Epidermal melanocyte (primary cell): ENCODE results near the gene MYO1E.
"Not testable (repeated sequence)": the region's sequence is repeated elsewhere in the genome, so short reads cannot be mapped to it uniquely, and the experiment has no call there.

ENCODE experiments used
- DNase-seq: peaks from one replicate; pipeline ENCODE4 v3.0.0; 2011; ENCODE audit warnings: low spot score; ENCODE audit not compliant: insufficient read length

Gene MYO1E

DNA sequence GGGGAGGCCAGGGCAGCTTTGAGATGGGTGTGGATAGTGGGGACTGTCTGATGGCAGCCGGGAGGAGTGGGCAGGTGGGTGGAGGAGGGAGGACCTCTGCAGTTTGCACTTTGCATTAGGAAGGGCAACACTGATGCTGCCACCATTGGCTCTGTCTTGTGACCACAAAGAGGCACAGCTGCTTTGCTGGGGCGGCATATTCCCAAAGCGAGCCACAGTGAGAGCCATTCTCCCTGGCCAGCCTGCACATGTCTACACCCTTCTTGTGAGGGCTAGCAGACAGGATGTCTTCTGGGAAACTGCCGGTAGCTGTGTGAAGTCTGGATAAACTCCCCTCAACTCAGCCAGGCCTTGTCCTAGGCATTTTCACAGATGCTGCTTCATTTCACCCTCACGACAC lies 229.4 kb downstream of the MYO1E start:
- DNase-seq, result no peak

DNA sequence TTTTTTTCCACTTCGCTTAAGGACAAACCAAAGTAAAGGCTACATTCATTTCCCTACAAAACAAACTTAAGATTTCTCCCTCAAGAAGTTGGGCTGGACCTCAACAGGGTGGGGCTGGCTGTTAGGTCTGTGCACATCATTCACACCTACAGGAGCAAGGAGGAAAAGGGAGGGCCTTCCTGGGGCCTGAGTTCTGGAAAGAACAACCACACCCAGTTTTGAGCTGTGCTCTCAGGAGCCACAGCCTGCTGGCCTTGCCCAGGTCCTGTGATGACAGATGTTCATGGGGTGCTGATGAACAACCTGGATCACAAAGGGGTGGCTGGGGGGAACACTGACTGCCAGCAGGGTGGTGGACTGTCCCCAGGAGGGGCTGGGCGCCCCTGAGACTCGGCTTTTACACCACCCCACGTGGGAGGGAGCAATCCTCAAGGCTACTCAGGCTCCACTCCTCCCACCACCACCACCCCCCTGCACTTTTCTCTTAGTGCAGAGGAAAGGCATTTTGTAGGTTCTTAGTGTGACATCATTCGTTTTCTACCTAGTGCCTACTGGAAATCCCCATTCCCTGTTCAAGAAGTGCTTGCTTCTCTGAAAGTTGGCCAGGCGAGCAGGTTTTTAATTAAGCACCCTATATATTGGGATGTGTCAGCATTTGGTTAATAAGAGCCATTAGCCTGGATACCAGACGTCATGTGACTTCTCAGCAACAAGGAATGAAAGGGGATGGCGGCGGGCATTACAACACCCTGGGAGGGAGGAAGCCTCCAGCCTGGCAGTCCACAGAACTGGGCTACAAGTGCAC lies 232.0 kb downstream of the MYO1E start:
- no peak for DNase-seq

DNA sequence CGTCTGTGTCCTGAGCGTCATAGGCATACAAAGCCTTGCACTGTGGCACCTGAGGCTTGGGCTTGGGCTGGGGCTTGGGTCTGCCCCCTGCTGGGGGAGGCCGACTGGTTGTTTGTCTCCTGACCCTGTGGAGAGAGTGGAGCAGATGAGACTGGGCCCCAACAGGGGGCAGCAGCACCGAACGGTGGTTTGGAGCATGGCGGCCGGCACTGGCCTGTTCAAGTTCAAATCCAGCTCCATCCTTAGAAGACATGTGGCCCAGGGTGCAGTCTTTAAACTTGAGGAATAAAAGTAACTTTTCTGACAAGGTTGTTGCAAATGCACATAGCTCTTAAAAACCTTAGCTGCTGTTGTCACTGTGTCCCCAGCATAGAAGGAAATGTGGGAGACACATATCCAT lies 234.4 kb downstream of the MYO1E start:
- no peak for DNase-seq

DNA sequence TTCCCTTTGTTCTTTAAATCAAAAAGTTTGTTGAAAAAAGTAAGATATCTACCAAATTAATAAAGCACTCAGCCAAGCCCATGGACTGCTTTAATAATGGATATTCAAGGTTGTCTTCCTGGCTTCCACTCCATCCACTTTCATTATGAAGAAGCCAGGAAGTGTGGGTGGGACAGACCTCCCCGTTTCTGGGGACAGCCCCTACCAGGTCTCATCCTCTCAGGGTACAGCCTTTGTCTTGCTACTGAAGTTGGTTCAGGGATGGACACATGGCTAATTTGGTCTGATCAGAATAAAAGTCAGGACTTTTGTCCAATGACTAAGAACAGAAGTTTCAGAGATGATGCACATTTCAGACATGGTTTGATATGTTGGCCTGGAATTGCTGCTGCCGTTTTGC lies 235.1 kb downstream of the MYO1E start:
- DNase-seq, result no peak

DNA sequence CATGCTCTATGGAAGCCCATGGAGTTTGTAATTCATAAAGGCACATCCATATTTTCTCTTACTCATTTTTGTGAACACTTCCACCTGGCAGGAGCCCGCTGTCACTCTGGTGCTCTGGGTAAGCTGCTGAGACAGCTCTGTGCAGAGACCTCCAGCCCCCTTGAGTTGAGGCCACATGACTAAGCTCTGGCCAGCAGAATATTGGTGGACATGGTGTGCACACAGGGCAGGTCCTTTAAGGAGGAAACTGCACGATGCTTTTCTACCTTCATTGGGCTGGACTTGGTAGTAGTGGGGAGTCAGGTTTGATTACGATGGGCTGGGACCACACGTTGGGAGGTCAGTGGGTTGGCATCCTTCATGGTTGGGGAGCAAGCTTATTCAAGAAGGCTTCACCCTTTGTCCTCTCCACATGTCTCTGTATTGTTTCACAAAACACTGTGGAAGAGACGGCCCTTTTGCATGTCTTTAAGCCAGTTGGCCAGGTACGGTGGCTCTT lies 238.7 kb downstream of the MYO1E start:
- DNase-seq, result no peak

DNA sequence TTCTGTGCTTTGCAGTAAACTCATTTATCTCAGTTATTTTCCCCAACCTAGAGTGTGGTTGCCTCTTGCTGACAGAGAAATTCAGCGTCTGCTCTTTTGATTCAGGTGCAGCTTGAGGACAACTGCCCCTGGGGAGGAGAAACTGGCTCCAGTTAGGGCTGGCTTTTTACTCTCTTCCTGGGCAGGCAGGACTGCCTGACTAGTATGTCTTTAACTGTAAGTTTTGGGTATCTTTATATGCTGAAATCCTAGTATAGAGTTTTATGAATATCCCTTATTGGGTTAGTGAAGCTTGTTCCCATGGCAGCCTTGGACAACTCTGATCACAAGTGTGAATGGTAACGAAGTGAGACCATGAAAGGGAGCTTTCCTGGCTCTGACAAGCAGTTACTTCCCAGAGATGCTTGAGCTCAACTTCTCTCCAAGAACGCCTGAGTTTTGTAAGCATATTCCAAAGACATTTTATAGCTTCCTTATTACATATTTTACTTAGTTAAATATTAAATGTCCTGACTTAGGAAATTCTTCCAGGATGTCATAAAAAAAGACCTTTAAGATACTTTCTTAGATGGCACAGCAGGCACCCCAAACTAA lies 240.6 kb downstream of the MYO1E start:
- DNase-seq, result no peak

DNA sequence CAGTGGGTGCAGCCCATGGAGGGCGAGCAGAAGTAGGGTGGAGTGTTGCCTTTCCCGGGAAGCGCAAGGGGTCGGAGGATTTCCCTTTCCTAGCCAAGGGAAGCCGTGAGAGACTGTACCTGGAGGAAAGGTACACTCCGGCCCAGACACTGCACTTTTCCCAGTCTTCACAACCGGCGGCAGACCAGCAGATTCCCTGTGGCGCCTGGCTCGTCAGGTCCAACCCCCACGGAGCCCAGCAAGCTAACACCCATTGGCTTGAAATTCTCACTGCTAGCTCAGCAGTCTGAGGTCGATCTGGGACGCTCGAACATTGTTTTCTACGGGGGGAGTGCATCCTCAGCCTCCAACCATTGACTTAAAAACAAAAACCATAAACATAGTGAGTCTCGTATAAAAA lies 241.2 kb downstream of the MYO1E start:
- DNase-seq, result no peak

DNA sequence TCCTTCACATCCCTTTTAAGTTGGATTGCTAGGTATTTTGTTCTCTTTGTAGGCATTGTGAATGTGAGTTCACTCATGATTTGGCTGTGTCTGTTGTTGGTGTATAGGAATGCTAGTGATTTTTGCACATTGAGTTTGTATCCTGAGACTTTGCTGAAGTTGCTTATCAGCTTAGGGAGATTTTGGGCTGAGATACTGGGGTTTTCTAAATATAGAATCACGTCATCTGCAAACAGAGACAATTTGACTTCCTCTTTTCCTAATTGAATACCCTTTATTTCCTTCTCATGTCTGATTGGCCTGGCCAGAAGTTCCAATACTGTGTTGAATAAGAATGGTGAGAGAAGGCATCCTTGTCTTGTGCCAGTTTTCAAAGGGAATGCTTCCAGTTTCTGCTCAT lies 245.4 kb downstream of the MYO1E start:
- not testable (repeated sequence) for DNase-seq

DNA sequence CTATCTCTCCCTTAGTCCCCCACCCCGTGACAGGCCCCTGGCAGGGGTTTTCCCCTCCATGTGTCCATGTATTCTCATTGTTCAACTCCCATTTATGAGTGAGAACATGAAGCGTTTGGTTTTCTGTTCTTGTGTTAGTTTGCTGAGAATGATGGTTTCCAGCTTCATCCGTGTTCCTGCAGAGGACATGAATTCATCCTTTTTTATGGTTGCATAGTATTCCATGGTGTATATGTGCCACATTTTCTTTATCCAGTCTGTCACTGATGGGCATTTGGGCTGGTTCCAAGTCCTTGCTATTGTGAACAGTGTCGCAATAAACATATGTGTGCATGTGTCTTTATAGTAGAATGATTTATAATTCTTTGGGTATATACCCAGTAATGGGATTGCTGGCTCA lies 247.0 kb downstream of the MYO1E start:
- not testable (repeated sequence) for DNase-seq

DNA sequence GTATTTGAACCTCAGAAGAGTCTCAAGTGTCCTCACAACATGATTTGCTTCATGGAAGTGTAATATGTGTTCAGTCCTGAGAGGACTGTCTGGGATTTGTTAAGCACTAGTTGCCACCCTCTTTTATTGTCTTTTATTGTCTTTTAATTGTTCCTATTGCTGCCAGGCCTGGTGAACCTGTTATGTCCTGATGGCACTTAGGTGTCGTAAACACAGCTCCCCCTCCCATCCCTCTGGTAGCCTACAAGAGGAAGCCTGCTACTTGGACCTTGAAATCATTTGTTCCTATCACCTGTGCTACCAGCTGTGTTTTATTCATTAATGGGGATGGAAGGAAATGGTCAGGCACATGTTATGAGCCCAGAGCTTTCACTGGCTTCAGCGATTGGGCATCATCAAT lies 248.4 kb downstream of the MYO1E start:
- DNase-seq, result no peak

DNA sequence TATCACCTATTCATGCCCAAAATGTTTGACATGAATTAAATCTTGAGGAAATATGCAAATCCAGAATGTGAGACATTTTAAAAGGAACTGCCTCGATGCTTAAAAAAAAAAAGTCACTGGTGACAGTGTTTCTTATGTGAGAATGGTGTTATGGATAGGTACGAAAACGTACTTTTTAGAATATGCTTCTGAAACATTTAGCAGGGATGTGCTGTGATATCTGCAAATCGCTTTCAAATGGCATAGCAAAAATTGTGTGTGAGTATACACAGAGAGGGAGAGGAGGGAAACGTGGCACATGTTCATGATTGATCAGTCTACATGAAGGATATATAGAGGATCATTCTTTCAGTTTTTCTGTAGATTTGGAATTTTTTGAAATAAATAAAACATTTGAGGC lies 251.7 kb downstream of the MYO1E start:
- DNase-seq, result no peak

DNA sequence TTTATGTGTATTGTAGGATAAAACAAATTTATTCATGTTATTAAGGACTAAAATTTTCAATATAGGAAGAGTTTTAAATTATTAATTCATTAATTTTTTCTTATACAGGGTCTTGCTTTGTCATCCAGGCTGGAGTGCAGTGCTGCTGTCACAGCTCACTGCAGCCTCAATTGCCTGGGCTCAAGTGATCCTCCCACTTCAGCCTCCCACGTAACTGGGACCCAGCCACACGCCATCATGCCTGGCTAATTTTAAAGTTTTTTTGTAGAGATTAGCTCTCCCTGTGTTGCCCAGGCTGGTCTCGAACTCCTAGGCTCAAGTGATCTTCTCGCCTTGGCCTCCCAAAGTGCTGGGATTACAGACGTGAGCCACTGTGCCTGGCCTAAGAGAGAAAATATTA lies 253.0 kb downstream of the MYO1E start:
- no peak for DNase-seq

DNA sequence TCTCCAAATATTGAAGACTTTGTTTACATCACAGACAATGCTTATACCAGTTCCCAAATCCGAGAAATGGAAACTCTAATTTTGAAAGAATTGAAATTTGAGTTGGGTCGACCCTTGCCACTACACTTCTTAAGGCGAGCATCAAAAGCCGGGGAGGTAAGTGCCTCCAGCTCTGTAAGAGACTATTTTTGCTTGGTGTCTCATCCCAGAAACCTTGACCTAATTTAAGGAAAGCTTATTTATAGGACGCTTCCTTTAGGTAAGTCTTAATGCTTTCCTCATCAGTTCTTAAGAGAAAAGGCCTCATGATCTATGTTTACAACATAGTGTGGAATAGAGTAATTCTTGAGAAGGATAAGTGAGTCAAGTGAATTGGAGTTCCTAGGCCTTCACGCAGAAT lies 255.9 kb downstream of the MYO1E start:
- no peak for DNase-seq

DNA sequence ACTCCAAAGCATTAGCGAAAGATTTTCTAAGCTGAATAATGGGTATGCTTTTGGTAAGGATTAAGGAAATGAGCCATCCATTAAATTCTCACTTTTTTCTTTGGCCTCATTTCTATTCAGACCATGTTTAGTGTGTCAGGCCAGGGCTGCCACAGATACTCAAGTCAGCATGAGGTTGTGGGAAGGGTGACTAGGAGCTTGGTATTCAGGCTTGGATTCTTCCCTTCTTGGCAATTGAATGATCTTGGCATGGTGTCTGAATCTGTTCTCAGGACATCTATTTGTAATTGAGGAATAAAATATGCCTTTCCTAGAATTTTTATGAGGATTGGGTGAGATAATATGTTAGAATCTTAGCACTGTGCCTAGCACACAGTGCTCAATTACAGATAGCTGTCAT lies 256.5 kb downstream of the MYO1E start:
- DNase-seq, result no peak

DNA sequence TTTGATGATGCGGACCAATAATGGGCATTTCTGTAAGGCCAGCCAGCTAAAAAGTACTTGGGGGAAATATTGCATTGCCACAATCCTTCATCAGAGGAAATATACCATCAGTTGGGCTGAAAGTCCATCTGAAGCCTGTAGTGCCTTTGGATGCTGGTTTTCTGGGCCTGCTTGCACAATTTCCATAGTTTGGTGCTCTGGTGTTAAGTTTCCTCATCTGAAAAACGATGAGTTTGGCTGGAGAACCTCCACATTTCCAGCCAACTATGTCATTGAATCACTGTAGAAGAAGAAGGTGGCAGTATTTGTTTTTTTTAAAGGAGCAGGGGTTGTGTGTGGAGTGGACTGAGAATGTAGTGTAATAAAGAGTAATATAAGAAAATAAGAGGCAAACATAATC lies 257.6 kb downstream of the MYO1E start:
- no peak for DNase-seq

DNA sequence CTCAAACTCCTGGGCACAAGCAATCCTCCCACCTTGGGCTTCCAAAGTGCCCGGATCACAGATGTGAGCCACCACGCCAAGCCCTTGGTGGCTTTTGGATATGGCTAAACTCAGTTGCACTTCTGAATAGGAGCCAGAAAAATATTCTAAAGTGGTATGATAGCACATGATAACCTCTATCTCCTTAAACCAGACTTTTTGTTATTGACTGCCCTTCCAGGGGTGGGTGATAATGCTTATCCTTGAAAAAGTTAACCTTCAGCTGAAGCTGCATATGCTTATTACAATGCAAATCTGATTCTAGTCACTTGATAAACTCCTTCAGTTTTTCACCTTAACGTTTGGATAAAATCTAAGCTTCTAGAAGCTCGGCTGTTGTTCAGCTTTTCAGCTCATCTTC lies 261.4 kb downstream of the MYO1E start:
- no peak for DNase-seq

DNA sequence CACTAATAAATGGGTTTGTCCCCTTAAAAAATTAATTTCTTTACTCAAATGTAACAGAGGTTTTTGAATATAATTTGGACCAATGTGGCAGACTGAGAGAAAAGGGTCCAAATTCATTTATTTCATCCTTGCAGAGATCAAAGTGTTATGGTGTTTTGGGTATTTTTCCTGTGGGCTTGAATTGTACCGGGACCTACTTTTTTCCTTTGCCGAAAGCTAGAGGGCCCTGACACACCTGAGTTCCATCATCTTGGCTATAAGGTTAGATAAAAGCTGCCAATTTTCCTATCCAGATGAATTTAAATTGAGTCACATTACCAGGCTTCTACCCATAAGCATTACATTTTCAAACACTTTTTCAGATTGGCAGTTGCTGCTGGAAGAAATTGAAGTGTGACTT lies 266.8 kb downstream of the MYO1E start:
- no peak for DNase-seq

DNA sequence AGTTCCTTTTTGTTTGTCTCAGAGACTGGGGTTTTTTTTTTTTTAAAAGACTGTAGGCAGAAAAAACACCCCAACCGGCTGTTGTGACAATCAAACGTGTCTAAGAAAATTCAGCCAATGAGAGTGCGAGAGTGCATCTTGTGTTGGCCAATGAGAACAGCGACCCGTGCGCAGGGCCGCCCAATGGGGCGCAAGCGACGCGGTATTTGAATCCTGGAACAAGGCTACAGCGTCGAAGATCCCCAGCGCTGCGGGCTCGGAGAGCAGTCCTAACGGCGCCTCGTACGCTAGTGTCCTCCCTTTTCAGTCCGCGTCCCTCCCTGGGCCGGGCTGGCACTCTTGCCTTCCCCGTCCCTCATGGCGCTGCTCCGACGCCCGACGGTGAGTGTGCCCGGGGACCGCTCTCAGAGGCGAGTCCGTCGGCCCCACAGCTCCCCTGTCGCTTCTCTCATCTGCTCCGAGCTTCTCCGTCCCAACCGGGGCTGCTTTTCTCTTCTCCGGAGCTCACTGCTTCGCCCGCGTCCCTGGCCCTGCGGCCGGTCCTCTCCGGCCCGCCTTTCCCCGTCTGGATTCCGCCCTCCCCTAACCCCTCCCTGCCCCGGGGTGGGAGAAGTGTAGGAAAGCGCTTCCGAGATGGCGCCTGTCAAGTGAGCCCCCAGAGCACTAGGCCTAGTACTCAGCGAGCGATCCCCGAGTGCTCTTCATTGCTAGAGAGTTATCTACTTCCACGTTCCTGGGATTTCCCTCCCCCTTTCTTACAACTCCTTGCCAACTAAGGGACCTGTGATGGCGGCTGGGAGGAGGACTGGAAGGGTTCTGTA lies 267.5 kb downstream of the MYO1E start, which contains the start of gene CCNB2:
Gene CCNB2 (plus strand): TSS at position 235 of the 821 bp plus-strand sequence. CDS start 123 bp downstream, at position 358.
- DNase-seq, result peak; percentile 96

DNA sequence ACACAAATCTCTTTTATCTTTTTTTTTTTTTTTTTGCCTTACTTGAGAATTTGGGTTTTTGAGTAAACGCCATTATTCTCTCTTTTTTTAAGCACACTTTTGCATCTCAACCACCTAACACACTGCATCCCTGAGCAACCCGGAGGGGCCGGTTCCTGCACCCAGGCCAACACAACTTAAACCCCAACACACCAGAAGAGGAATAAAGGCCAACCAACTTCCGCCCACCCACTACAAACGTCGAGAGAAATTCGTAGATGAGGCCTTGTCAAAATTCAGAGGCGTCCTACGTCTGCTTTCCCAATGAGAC lies 268.1 kb downstream of the MYO1E start:
- DNase-seq, result no peak

DNA sequence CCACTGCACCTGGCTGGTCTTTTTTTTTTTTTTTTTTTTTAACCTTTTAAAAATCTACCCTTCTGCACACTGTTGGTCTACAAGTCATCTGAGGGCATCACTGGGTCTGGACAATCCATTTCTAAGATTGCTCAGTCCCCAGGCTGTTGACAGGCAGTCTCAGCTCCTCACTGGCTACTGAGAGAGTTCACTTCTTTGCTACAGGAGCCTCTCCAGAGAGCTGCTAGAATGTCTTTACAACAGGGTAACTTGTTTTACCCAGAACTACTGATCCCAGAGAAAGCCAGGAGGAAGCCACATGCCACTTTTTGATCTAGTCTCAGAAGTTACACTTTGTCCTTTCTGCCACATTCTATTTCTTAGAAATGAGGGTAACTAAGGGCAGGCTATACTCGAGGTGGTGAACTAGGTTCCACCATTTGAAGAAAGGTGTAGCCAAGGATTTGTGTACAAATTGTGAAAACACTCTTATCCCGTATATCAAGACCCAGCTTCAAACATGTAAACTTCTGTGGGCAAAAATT lies 273.4 kb downstream of the MYO1E start:
- DNase-seq, result no peak

DNA sequence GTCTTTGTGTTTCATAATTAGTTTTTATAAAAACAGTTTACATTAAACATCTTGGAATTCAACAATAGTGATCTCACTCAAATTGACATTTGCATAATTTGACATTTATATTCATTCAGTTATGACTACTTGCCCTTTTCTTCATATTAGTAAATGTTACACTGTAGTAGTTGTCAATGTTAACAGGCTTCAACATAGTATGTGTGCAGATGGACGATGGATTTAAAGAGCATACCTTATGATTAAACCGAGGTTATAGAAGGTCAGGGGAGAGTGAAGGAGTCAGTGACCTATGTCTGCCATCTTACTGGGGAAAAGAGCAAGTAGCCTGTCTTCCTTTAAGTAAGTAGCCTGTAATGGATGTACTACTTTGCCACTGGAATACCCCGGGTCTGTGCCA lies 276.2 kb downstream of the MYO1E start:
- no peak for DNase-seq

DNA sequence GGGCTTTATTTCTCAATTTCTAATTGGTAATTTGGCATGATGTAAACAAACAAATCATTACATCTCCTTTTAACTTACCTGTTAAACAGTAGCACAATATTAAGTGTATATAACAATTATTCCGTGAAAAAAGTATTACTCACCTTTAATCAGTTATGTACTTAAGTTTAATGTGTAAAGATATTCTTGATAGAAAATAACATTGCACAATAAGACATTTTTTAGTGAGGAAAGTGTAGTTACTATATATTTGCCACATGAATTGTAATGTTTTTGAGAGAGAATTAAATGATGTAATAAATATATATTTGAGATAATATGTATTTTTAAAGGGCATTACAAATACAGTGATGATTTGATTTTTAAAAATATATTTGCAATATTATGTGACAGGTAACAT lies 278.6 kb downstream of the MYO1E start:
- no peak for DNase-seq
